Ectodermal cell (in vitro differentiated cells): ENCODE results near the gene KANSL1L.

Experiments used
- H3K27ac ChIP-seq: 2 replicates; pipeline ENCODE4 v1.7.0; 2013; ENCODE audit warnings: mild to moderate bottlenecking, low read depth, low read length; ENCODE audit not compliant: insufficient read depth, poor library complexity, severe bottlenecking
- H3K27me3 ChIP-seq: 2 replicates; pipeline ENCODE4 v1.7.0; 2013; ENCODE audit warnings: mild to moderate bottlenecking, low read length; ENCODE audit not compliant: insufficient read depth, control insufficient read depth, poor library complexity, severe bottlenecking
- H3K36me3 ChIP-seq: one replicate; pipeline ENCODE4 v1.7.0; 2013; ENCODE audit warnings: low read length; ENCODE audit not compliant: control insufficient read depth, insufficient read depth
- H3K4me1 ChIP-seq: one replicate; pipeline ENCODE4 v1.7.0; 2013; ENCODE audit warnings: low read length; ENCODE audit not compliant: control insufficient read depth, insufficient read depth
- H3K4me3 ChIP-seq: 2 replicates; pipeline ENCODE4 v1.7.0; 2013; ENCODE audit warnings: low read depth, low read length, control low read depth; ENCODE audit not compliant: insufficient read depth
- H3K9me3 ChIP-seq: 2 replicates; pipeline ENCODE4 v1.7.0; 2013; ENCODE audit warnings: mild to moderate bottlenecking, low read length, moderate library complexity; ENCODE audit not compliant: control insufficient read depth
- WGBS, 2 experiments: methylation state at CpG; one replicate each; pipeline ENCODE4 v1.1.7; 2013; ENCODE audit warnings: missing lambda C conversion rate in 2 of 2; 5-methylcytosine and 5-hydroxymethylcytosine counted together

KANSL1L gene

DNA sequence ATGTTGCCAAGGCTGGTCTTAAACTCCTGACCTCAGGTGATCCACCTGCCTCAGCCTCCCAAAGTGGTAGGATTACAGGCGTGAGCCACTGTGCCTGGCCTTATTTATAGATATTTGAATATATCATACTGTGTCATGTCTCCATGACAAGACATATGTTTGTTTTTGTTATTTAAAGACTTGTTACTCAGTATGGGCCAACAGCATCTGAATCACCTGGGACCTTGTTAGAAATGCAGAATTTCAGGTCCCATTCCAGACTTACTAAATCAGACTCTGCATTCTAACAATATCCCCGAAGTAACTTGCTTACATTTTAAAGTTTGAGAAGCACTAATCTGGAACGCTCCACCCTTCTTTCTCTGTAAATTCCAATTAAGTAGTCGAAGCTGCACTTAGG lies 135.5 kb downstream of the KANSL1L start:
- no peaks in the 10 kb centered on the region for H3K4me1 ChIP-seq
- H3K27ac ChIP-seq, result no peak overlapping the region
- H3K4me3 ChIP-seq, result no peak overlapping the region
- H3K9me3 ChIP-seq, result no peaks in the 10 kb centered on the region
- no peaks in the 10 kb centered on the region for H3K36me3 ChIP-seq
- WGBS, 2 experiments, result 91 to 94% methylated on average over 4 of the region's 4 CpGs
- no peaks in the 10 kb centered on the region for H3K27me3 ChIP-seq

GRCh38 chr2:210034087-210034683 lies 137.0 kb downstream of the KANSL1L start:
- H3K9me3 ChIP-seq, result no peaks in the 10 kb centered on the region
- H3K4me3 ChIP-seq, result no peak overlapping the region
- H3K27me3 ChIP-seq, result no peaks in the 10 kb centered on the region
- no peak overlapping the region for H3K27ac ChIP-seq
- WGBS, 2 experiments, result 77 to 91% methylated on average over 2 of the region's 2 CpGs
- H3K36me3 ChIP-seq, result no peaks in the 10 kb centered on the region
- H3K4me1 ChIP-seq, result no peaks in the 10 kb centered on the region

DNA sequence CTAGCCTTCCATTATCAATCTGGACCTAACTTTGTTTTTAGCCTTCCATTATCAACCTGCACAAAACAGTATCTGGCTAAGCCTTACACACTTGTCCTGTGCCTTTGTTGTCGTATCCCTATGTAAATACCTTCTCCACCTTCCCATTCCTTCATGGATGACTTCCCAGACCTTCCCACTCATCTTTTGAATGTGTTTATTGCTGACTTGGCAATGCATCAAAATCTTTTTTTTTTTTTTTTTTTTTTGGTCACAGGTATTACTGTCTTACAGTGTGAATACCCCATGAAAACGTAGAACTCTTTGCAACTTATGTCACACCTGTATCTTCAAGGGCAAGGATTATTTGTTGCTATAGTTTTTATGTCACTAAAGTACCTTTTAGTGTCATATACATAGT lies 143.0 kb downstream of the KANSL1L start:
- H3K9me3 ChIP-seq, result no peaks in the 10 kb centered on the region
- no peak overlapping the region for H3K27ac ChIP-seq
- peaks cover 4% of the 10 kb centered on the region for H3K36me3 ChIP-seq
- 78 to 92% methylated on average over 1 of the region's 2 CpGs for WGBS, 2 experiments
- no peak overlapping the region for H3K4me3 ChIP-seq
- no peaks in the 10 kb centered on the region for H3K4me1 ChIP-seq
- H3K27me3 ChIP-seq, result no peaks in the 10 kb centered on the region

DNA sequence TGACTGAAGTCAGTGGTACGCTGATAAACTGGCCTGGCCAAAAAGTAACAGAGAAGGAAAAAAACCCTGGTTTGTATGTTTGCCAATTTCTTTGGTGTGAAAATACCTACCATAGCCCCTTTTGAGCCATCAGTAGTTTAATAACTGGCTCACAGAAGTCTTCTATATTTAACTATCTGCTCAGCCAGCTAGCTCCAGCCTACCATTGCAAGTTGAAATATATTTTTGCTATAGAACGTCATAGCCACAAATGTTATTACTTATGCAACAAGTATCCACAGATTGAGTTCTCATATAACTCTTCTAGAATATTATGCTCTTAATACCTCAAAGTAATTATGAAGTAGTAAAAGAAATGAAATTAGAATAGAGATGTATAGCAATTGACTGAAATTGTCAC lies 143.6 kb downstream of the KANSL1L start:
- Histone ChIP-seq H3K9me3 (no peaks in the 10 kb centered on the region), H3K36me3 (peaks cover 9% of the 10 kb centered on the region), H3K27ac (no peak overlapping the region), H3K4me1 (no peaks in the 10 kb centered on the region), H3K4me3 (no peak overlapping the region), H3K27me3 (no peaks in the 10 kb centered on the region)
- WGBS, 2 experiments, result 100% methylated on average over 1 to 2 of the region's 2 CpGs

GRCh38 chr2:210022824-210023223 lies 148.4 kb downstream of the KANSL1L start:
- no peaks in the 10 kb centered on the region for H3K9me3 ChIP-seq
- H3K4me3 ChIP-seq, result no peak overlapping the region
- no peaks in the 10 kb centered on the region for H3K27me3 ChIP-seq
- H3K36me3 ChIP-seq, result peaks cover 29% of the 10 kb centered on the region
- WGBS, 2 experiments, result 97 to 99% methylated on average over 1 to 3 of the region's 3 CpGs
- H3K4me1 ChIP-seq, result no peaks in the 10 kb centered on the region
- no peak overlapping the region for H3K27ac ChIP-seq

DNA sequence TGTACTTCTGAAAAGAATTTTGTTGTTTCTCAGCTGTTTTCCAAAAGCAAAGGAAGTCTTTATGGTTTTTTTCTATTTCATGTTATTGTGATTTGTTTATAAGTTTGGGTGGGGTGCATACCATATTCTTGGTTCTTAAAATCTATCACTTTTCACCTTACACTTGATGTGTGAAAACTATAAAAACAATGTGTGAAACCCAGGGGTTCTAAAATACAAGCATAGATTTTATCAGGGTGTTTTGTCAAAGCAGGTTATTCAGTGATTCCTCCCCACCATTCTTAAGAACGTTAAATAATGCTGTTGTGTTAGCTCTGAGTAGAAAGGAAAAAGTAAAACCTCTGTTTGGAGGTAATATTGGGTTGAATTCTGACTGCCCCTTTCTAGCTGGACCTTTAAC lies 151.1 kb downstream of the KANSL1L start:
- no peak overlapping the region for H3K4me3 ChIP-seq
- H3K27me3 ChIP-seq, result no peaks in the 10 kb centered on the region
- peaks cover 48% of the 10 kb centered on the region for H3K36me3 ChIP-seq
- WGBS, 2 experiments, result 89% methylated on average over 1 of the region's 1 CpG; no CpG with 5 or more reads in 1 of the 2 experiments
- no peak overlapping the region for H3K27ac ChIP-seq
- H3K9me3 ChIP-seq, result no peaks in the 10 kb centered on the region
- H3K4me1 ChIP-seq, result no peaks in the 10 kb centered on the region

- 92 to 96% methylated on average over 3 of the region's 3 CpGs for WGBS, 2 experiments
- H3K9me3 ChIP-seq, result no peaks in the 10 kb centered on the region
- H3K27ac ChIP-seq, result no peak overlapping the region
- H3K4me3 ChIP-seq, result no peak overlapping the region
- H3K27me3 ChIP-seq, result no peaks in the 10 kb centered on the region
- no peaks in the 10 kb centered on the region for H3K4me1 ChIP-seq
- H3K36me3 ChIP-seq, result peaks cover 5% of the 10 kb centered on the region
Observed at GRCh38 chr2:210009896-210010295, 161.3 kb downstream of the KANSL1L start.

- H3K27ac ChIP-seq, result no peak overlapping the region
- H3K4me1 ChIP-seq, result no peaks in the 10 kb centered on the region
- 82 to 100% methylated on average over 1 to 6 of the region's 6 CpGs for WGBS, 2 experiments
- H3K36me3 ChIP-seq, result peaks cover 5% of the 10 kb centered on the region
- H3K27me3 ChIP-seq, result no peaks in the 10 kb centered on the region
- H3K4me3 ChIP-seq, result no peak overlapping the region
- no peaks in the 10 kb centered on the region for H3K9me3 ChIP-seq
Observed at GRCh38 chr2:210009126-210009525, 162.1 kb downstream of the KANSL1L start.

DNA sequence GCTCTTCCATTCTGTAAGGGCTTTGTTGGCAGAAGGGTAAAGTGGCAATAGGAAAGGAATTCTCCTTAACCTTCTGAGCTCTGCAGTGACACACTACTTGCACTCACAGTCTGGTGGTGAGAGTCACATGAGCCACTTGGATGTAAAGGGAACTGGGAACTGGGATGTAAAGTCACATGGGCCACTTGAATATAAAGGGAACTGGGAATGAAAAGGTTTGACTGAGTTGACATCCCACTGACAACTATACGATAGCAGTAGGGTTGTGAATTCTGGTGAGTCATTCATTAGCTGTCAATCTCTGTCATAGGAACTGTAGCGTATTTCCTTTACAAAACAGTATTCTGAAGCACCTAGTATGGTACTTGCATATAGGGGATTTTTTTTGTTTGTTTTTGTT lies 163.3 kb downstream of the KANSL1L start:
- H3K27ac ChIP-seq, result no peak overlapping the region
- peaks cover 5% of the 10 kb centered on the region for H3K36me3 ChIP-seq
- no peaks in the 10 kb centered on the region for H3K9me3 ChIP-seq
- H3K4me3 ChIP-seq, result no peak overlapping the region
- no peaks in the 10 kb centered on the region for H3K27me3 ChIP-seq
- H3K4me1 ChIP-seq, result no peaks in the 10 kb centered on the region
- WGBS, 2 experiments, result 95 to 97% methylated on average over 2 of the region's 2 CpGs

DNA sequence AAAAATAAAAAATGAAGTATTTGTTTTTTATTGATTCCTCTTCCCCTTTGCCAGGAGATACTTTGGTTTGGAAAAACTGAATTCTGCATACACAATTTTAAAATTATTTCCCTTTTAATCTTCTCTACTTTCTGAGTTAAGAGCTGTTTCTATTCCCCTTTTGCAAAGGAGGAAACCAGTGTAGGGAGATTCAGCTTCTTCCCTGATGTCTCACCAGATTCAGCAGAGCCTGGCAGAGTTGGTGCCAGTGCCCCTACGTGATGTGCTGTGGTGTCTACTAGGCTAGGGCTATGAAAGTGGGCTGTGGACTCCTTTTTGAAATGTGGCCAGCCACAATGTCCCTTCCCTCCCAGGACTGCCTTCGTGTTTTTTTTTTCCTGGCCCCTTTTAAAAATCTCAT lies 166.3 kb downstream of the KANSL1L start:
- H3K36me3 ChIP-seq, result peaks cover 5% of the 10 kb centered on the region
- H3K4me1 ChIP-seq, result no peaks in the 10 kb centered on the region
- no peak overlapping the region for H3K4me3 ChIP-seq
- no peaks in the 10 kb centered on the region for H3K27me3 ChIP-seq
- 94 to 96% methylated on average over 2 of the region's 2 CpGs for WGBS, 2 experiments
- no peaks in the 10 kb centered on the region for H3K9me3 ChIP-seq
- no peak overlapping the region for H3K27ac ChIP-seq

GRCh38 chr2:210003359-210003758 lies 167.8 kb downstream of the KANSL1L start:
- 54 to 60% methylated on average over 1 of the region's 2 CpGs for WGBS, 2 experiments
- no peaks in the 10 kb centered on the region for H3K4me1 ChIP-seq
- peaks cover 5% of the 10 kb centered on the region for H3K36me3 ChIP-seq
- H3K9me3 ChIP-seq, result no peaks in the 10 kb centered on the region
- H3K27ac ChIP-seq, result no peak overlapping the region
- no peaks in the 10 kb centered on the region for H3K27me3 ChIP-seq
- H3K4me3 ChIP-seq, result peak overlapping the region; percentile 99
